Skeletal muscle satellite cell (primary cell): ENCODE results near the gene AIMP2.

Experiments
- H3K27me3 ChIP-seq: 2 replicates; pipeline ENCODE4 v1.7.0; 2013; ENCODE audit warnings: low read length; ENCODE audit not compliant: control insufficient read depth, insufficient read depth
- H3K36me3 ChIP-seq: 2 replicates; pipeline ENCODE4 v1.7.0; 2013; ENCODE audit warnings: mild to moderate bottlenecking, control low read depth, low read length; ENCODE audit not compliant: insufficient read depth
- H3K4me1 ChIP-seq: 2 replicates; pipeline ENCODE4 v1.7.0; 2013; ENCODE audit warnings: low read length; ENCODE audit not compliant: control insufficient read depth, insufficient read depth
- H3K4me2 ChIP-seq: 2 replicates; pipeline ENCODE4 v1.7.0; 2013; ENCODE audit warnings: mild to moderate bottlenecking, low read length
- H3K4me3 ChIP-seq: 2 replicates; pipeline ENCODE4 v1.7.0; 2013; ENCODE audit warnings: low read length
- H3K9ac ChIP-seq: 2 replicates; pipeline ENCODE4 v1.7.0; 2013; ENCODE audit warnings: mild to moderate bottlenecking, low read depth, low read length, moderate library complexity
- H3K9me3 ChIP-seq: replicated peaks from 2 replicates; pipeline ENCODE4 v1.7.0; 2013; ENCODE audit warnings: mild to moderate bottlenecking, control low read depth, low read length

Gene AIMP2

GRCh38 chr7:6011541-6011940 lies 2.5 kb downstream of the AIMP2 start:
- H3K36me3 ChIP-seq, result peaks cover 16% of the 10 kb centered on the region
- no peak overlapping the region for H3K4me2 ChIP-seq
- H3K4me1 ChIP-seq, result peaks cover 25% of the 10 kb centered on the region
- H3K27me3 ChIP-seq, result no peaks in the 10 kb centered on the region
- H3K9ac ChIP-seq, result no peak overlapping the region
- H3K9me3 ChIP-seq, result no peaks in the 10 kb centered on the region
- H3K4me3 ChIP-seq, result no peak overlapping the region

- H3K9ac ChIP-seq, result no peak overlapping the region
- H3K36me3 ChIP-seq, result peaks cover 24% of the 10 kb centered on the region
- peaks cover 28% of the 10 kb centered on the region for H3K4me1 ChIP-seq
- no peak overlapping the region for H3K4me2 ChIP-seq
- no peaks in the 10 kb centered on the region for H3K9me3 ChIP-seq
- H3K27me3 ChIP-seq, result no peaks in the 10 kb centered on the region
- H3K4me3 ChIP-seq, result no peak overlapping the region
These were observed 3.5 kb downstream of the AIMP2 start for GRCh38 chr7:6012355-6013104.

GRCh38 chr7:6015917-6016652 lies 7.0 kb downstream of the AIMP2 start:
- Histone ChIP-seq H3K4me1 (peaks cover 18% of the 10 kb centered on the region), H3K36me3 (peaks cover 52% of the 10 kb centered on the region), H3K4me3 (no peak overlapping the region), H3K9me3 (no peaks in the 10 kb centered on the region), H3K27me3 (no peaks in the 10 kb centered on the region), H3K4me2 (peak overlapping the region; percentile 41), H3K9ac (peak overlapping the region; percentile 44)

GRCh38 chr7:6016653-6016966 lies 7.5 kb downstream of the AIMP2 start:
- H3K9ac ChIP-seq, result peak overlapping the region; percentile 44
- no peaks in the 10 kb centered on the region for H3K9me3 ChIP-seq
- no peak overlapping the region for H3K4me3 ChIP-seq
- no peaks in the 10 kb centered on the region for H3K27me3 ChIP-seq
- H3K36me3 ChIP-seq, result peaks cover 55% of the 10 kb centered on the region
- peaks cover 18% of the 10 kb centered on the region for H3K4me1 ChIP-seq
- peak overlapping the region; percentile 41 for H3K4me2 ChIP-seq

- Histone ChIP-seq H3K27me3 (no peaks in the 10 kb centered on the region), H3K4me3 (no peak overlapping the region), H3K36me3 (peaks cover 74% of the 10 kb centered on the region), H3K9me3 (no peaks in the 10 kb centered on the region), H3K4me2 (no peak overlapping the region), H3K4me1 (peaks cover 11% of the 10 kb centered on the region), H3K9ac (no peak overlapping the region)
These were observed 11.6 kb downstream of the AIMP2 start for GRCh38 chr7:6020371-6021286.

- H3K4me1 ChIP-seq, result no peaks in the 10 kb centered on the region
- peaks cover 83% of the 10 kb centered on the region for H3K36me3 ChIP-seq
These were observed 13.6 kb downstream of the AIMP2 start for GRCh38 chr7:6022707-6023106.

GRCh38 chr7:6023974-6024435 lies 14.9 kb downstream of the AIMP2 start:
- no peak overlapping the region for H3K9ac ChIP-seq
- no peaks in the 10 kb centered on the region for H3K9me3 ChIP-seq
- H3K4me1 ChIP-seq, result no peaks in the 10 kb centered on the region
- H3K4me2 ChIP-seq, result no peak overlapping the region
- no peak overlapping the region for H3K4me3 ChIP-seq
- no peaks in the 10 kb centered on the region for H3K27me3 ChIP-seq
- H3K36me3 ChIP-seq, result peaks cover 82% of the 10 kb centered on the region

More at GRCh38 chr7:6022707-6023106, 13.6 kb downstream of the AIMP2 start:
- no peaks in the 10 kb centered on the region for H3K27me3 ChIP-seq
- H3K4me3 ChIP-seq, result no peak overlapping the region
- H3K9me3 ChIP-seq, result no peaks in the 10 kb centered on the region
- H3K4me2 ChIP-seq, result no peak overlapping the region
- no peak overlapping the region for H3K9ac ChIP-seq

GRCh38 chr7:6026011-6026819 lies 17.1 kb downstream of the AIMP2 start:
- Histone ChIP-seq H3K4me2 (no peak overlapping the region), H3K27me3 (no peaks in the 10 kb centered on the region), H3K4me3 (no peak overlapping the region), H3K36me3 (peaks cover 73% of the 10 kb centered on the region), H3K4me1 (no peaks in the 10 kb centered on the region), H3K9ac (no peak overlapping the region), H3K9me3 (no peaks in the 10 kb centered on the region)

- H3K9ac ChIP-seq, result no peak overlapping the region
- H3K27me3 ChIP-seq, result no peaks in the 10 kb centered on the region
- H3K4me3 ChIP-seq, result no peak overlapping the region
- no peaks in the 10 kb centered on the region for H3K4me1 ChIP-seq
- no peak overlapping the region for H3K4me2 ChIP-seq
- H3K9me3 ChIP-seq, result no peaks in the 10 kb centered on the region
- H3K36me3 ChIP-seq, result peaks cover 71% of the 10 kb centered on the region
These were observed 17.8 kb downstream of the AIMP2 start for GRCh38 chr7:6026820-6027311.

GRCh38 chr7:6027806-6028365 lies 18.8 kb downstream of the AIMP2 start:
- Histone ChIP-seq H3K9me3 (no peaks in the 10 kb centered on the region), H3K4me1 (no peaks in the 10 kb centered on the region), H3K4me2 (no peak overlapping the region), H3K9ac (no peak overlapping the region), H3K4me3 (no peak overlapping the region), H3K36me3 (peaks cover 68% of the 10 kb centered on the region), H3K27me3 (no peaks in the 10 kb centered on the region)
